Liver (tissue), 3 donors: ENCODE measurements around the gene PAMR1.

Source experiments
- EGR1 ChIP-seq, 2 donors: IDR thresholded peaks; 2 replicates each; pipeline ENCODE4 v1.6.1; 2016 to 2018; ENCODE audit warnings: antibody characterized with exemption in 2 of 2, low read depth in 2 of 2
- HNF4G ChIP-seq: IDR thresholded peaks from 2 replicates; pipeline ENCODE4 v1.6.1; 2016; ENCODE audit warnings: antibody characterized with exemption
- JUND ChIP-seq, 2 donors: IDR thresholded peaks; 2 replicates each; pipeline ENCODE4 v1.6.1; 2016; ENCODE audit warnings: antibody characterized with exemption in 2 of 2
- RAD21 ChIP-seq, 2 donors: IDR thresholded peaks; 2 replicates each; pipeline ENCODE4 v1.6.1; 2016; ENCODE audit warnings: antibody characterized with exemption in 2 of 2, mild to moderate bottlenecking in 2 of 2
- SP1 ChIP-seq: IDR thresholded peaks from 2 replicates; pipeline ENCODE4 v1.6.1; 2018; ENCODE audit warnings: antibody characterized with exemption, mild to moderate bottlenecking
- YY1 ChIP-seq: IDR thresholded peaks from 2 replicates; pipeline ENCODE4 v1.6.1; 2016; ENCODE audit warnings: antibody characterized with exemption, mild to moderate bottlenecking
- TF ChIP-seq, protein P1 (sequence below): fragments of 150-350 bp; IDR thresholded peaks from 2 replicates; pipeline ENCODE4 v1.5.1; 2017; ENCODE audit warnings: improper control_type of control experiment, low read depth, low read length; ENCODE audit not compliant: missing input control
- TF ChIP-seq, protein P2 (sequence below): IDR thresholded peaks from 2 replicates; pipeline ENCODE4 v1.6.1; 2016; ENCODE audit warnings: antibody characterized with exemption, mild to moderate bottlenecking
- TF ChIP-seq, protein P3 (sequence below): IDR thresholded peaks from 2 replicates; pipeline ENCODE4 v1.6.1; 2016; ENCODE audit warnings: antibody characterized with exemption
- donor health status: healthy.
- donor health status: healthy.

- TF ChIP-seq, protein P1, sequence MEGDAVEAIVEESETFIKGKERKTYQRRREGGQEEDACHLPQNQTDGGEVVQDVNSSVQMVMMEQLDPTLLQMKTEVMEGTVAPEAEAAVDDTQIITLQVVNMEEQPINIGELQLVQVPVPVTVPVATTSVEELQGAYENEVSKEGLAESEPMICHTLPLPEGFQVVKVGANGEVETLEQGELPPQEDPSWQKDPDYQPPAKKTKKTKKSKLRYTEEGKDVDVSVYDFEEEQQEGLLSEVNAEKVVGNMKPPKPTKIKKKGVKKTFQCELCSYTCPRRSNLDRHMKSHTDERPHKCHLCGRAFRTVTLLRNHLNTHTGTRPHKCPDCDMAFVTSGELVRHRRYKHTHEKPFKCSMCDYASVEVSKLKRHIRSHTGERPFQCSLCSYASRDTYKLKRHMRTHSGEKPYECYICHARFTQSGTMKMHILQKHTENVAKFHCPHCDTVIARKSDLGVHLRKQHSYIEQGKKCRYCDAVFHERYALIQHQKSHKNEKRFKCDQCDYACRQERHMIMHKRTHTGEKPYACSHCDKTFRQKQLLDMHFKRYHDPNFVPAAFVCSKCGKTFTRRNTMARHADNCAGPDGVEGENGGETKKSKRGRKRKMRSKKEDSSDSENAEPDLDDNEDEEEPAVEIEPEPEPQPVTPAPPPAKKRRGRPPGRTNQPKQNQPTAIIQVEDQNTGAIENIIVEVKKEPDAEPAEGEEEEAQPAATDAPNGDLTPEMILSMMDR, result no peak
- TF ChIP-seq, protein P2, sequence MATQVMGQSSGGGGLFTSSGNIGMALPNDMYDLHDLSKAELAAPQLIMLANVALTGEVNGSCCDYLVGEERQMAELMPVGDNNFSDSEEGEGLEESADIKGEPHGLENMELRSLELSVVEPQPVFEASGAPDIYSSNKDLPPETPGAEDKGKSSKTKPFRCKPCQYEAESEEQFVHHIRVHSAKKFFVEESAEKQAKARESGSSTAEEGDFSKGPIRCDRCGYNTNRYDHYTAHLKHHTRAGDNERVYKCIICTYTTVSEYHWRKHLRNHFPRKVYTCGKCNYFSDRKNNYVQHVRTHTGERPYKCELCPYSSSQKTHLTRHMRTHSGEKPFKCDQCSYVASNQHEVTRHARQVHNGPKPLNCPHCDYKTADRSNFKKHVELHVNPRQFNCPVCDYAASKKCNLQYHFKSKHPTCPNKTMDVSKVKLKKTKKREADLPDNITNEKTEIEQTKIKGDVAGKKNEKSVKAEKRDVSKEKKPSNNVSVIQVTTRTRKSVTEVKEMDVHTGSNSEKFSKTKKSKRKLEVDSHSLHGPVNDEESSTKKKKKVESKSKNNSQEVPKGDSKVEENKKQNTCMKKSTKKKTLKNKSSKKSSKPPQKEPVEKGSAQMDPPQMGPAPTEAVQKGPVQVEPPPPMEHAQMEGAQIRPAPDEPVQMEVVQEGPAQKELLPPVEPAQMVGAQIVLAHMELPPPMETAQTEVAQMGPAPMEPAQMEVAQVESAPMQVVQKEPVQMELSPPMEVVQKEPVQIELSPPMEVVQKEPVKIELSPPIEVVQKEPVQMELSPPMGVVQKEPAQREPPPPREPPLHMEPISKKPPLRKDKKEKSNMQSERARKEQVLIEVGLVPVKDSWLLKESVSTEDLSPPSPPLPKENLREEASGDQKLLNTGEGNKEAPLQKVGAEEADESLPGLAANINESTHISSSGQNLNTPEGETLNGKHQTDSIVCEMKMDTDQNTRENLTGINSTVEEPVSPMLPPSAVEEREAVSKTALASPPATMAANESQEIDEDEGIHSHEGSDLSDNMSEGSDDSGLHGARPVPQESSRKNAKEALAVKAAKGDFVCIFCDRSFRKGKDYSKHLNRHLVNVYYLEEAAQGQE, result no peak
- TF ChIP-seq, protein P3, sequence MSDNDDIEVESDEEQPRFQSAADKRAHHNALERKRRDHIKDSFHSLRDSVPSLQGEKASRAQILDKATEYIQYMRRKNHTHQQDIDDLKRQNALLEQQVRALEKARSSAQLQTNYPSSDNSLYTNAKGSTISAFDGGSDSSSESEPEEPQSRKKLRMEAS, result no peak
- TF ChIP-seq EGR1 (IDR thresholded peaks at IDR 0.05; ENCODE audit: low read depth in 2 of 2) (no peak), YY1 (no peak), JUND (IDR thresholded peaks at IDR 0.05) (no peak), RAD21 (IDR thresholded peaks at IDR 0.05) (no peak), SP1 (no peak), HNF4G (no peak)
Observed at GRCh38 chr11:35545391-35546003, 20.1 kb upstream of the PAMR1 start.
